Transverse colon (tissue), 4 donors: ENCODE data around the gene ROGDI. TPM values are rescaled to one million over a fixed set of nuclear protein-coding genes. Genes with fewer than 3 reads are reported as not detected.

Experiments
- DNase-seq: peaks from one replicate; pipeline ENCODE4 v3.0.0-alpha.2; 2019
- H3K27ac ChIP-seq, 4 donors: fragments of 200-600 bp; sonication (generic); 2 replicates each; pipeline ENCODE4 v1.5.1; 2016 to 2018; ENCODE audit warnings: inconsistent platforms in 4 of 4
- H3K27me3 ChIP-seq: fragments of 200-600 bp; sonication (generic); 2 replicates; pipeline ENCODE4 v1.5.1; 2017; ENCODE audit warnings: inconsistent platforms
- H3K36me3 ChIP-seq, 4 donors: fragments of 200-600 bp; sonication (generic); 2 replicates each; pipeline ENCODE4 v1.5.1; 2017 to 2019; ENCODE audit warnings: inconsistent platforms in 4 of 4
- H3K4me1 ChIP-seq, 4 donors: fragments of 200-600 bp; sonication (generic); 2 replicates each; pipeline ENCODE4 v1.5.1; 2017 to 2020; ENCODE audit warnings: inconsistent platforms in 4 of 4
- H3K4me3 ChIP-seq, 4 donors: fragments of 200-600 bp; sonication (generic); 1 replicate in 1 of 4; 2 replicates in 3 of 4; pipeline versions ENCODE4 v1.5.1 to v1.6.1; 2017 to 2019; ENCODE audit warnings: inconsistent platforms in 4 of 4
- H3K9me3 ChIP-seq, 2 donors: fragments of 200-600 bp; sonication (generic); 2 replicates each; pipeline ENCODE4 v1.5.1; 2017 to 2019; ENCODE audit warnings: inconsistent platforms in 2 of 2
- CTCF ChIP-seq, 5 experiments: fragments of 200-600 bp in 3 of 5; fragments of 450-650 bp in 2 of 5; sonication (generic) in 3 of 5; IDR thresholded peaks; 1 replicate in 2 of 5; 2 replicates in 3 of 5; pipeline ENCODE4 v1.5.1; 2016 to 2017; ENCODE audit warnings: antibody characterized with exemption in 5 of 5, inconsistent platforms in 3 of 5, mild to moderate bottlenecking in 2 of 5, moderate library complexity in 1 of 5
- EP300 ChIP-seq: sonication (generic); formaldehyde crosslinking; IDR thresholded peaks from one replicate; pipeline ENCODE4 v1.6.1; 2017; ENCODE audit warnings: antibody characterized with exemption, low read depth
- POLR2A ChIP-seq: fragments of 450-650 bp; IDR thresholded peaks from one replicate; pipeline ENCODE4 v1.6.1; 2016; ENCODE audit warnings: antibody characterized with exemption, mild to moderate bottlenecking, moderate library complexity
- POLR2AphosphoS5 ChIP-seq, 3 donors: sonication (generic); formaldehyde crosslinking; IDR thresholded peaks; one replicate each; pipeline ENCODE4 v1.6.1; 2016; ENCODE audit warnings: antibody characterized with exemption in 3 of 3
- WGBS, 2 donors: methylation state at CpG; one replicate each; pipeline ENCODE4 v1.1.5; 2018; ENCODE audit warnings: low coverage in 1 of 2; 5-methylcytosine and 5-hydroxymethylcytosine counted together
- in situ Hi-C, 4 donors: fragments of 200-750 bp; cut with MboI; loops; one replicate each; pipeline versions ENCODE4 v1.15.0 to v1.15.1; 2017; ENCODE audit warnings: low sequenced_read_pairs in 3 of 4, low pct_ligation_motif_present in 1 of 4, low pct_unique_long_range_greater_than_20kb in 1 of 4
- intact Hi-C: fragments of 100-400 bp; cut with DNase I; formaldehyde crosslinking; loops from one replicate; pipeline ENCODE4 v1.15.1; 2023; ENCODE audit warnings: low total_unique reads
- total RNA-seq, 4 donors: library from RNA; depleted of rRNA; stranded (reverse); fragments of >200 nt; gene quantifications; one replicate each; pipeline ENCODE4 v1.1.0, GENCODE V29; 2016

The ROGDI gene
- total RNA-seq, 4 donors from 2014 or later = 28.1 to 75.2 (median 43.7) TPM

- Histone ChIP-seq H3K9me3 (no peaks in the 10 kb centered on the region), H3K36me3 (peaks cover 0 to 73% (median 30%) of the 10 kb centered on the region in 4 donors), H3K4me1 (peaks cover 0 to 32% (median 13%) of the 10 kb centered on the region in 4 donors), H3K4me3 (no peak overlapping the region), H3K27ac (no peak overlapping the region), H3K27me3 (no peaks in the 10 kb centered on the region)
- in situ Hi-C loops (no loop called here), intact Hi-C loops (no loop called here)
- DNase-seq = no peak
- 97% methylated on average over 4 of the region's 4 CpGs; no CpG with 5 or more reads in 1 of the 2 donors for WGBS, 2 donors
- TF ChIP-seq POLR2A = no peak
- no peak for TF ChIP-seq CTCF (IDR thresholded peaks at IDR 0.05)
- no peak for TF ChIP-seq POLR2AphosphoS5 (IDR thresholded peaks at IDR 0.05)
- TF ChIP-seq EP300 = no peak
Observed at GRCh38 chr16:4826526-4826925, 24.1 kb upstream of the ROGDI start.

GRCh38 chr16:4825196-4825595, 22.8 kb upstream of the ROGDI start:
- Histone ChIP-seq H3K4me1 (peaks cover 0 to 31% (median 13%) of the 10 kb centered on the region in 4 donors), H3K27ac (no peak overlapping the region), H3K9me3 (no peaks in the 10 kb centered on the region), H3K36me3 (peaks cover 0 to 72% (median 28%) of the 10 kb centered on the region in 4 donors), H3K27me3 (no peaks in the 10 kb centered on the region), H3K4me3 (no peak overlapping the region)
- DNase-seq = no peak
- intact Hi-C loops (no loop called here), in situ Hi-C loops (no loop called here)
- TF ChIP-seq POLR2A (no peak), POLR2AphosphoS5 (IDR thresholded peaks at IDR 0.05) (no peak), EP300 (no peak), CTCF (IDR thresholded peaks at IDR 0.05) (no peak)
- 92 to 95% methylated on average over 7 to 8 of the region's 8 CpGs for WGBS, 2 donors

GRCh38 chr16:4820652-4821051, 18.2 kb upstream of the ROGDI start:
- no peaks in the 10 kb centered on the region for H3K27me3 ChIP-seq
- H3K36me3 ChIP-seq = peaks cover 0 to 63% (median 28%) of the 10 kb centered on the region in 4 donors
- H3K9me3 ChIP-seq = no peaks in the 10 kb centered on the region
- no peak overlapping the region for H3K27ac ChIP-seq
- TF ChIP-seq CTCF (IDR thresholded peaks at IDR 0.05) (no peak), POLR2A (no peak), POLR2AphosphoS5 (IDR thresholded peaks at IDR 0.05) (no peak), EP300 (no peak)
- intact Hi-C loops (no loop called here), in situ Hi-C loops (no loop called here)
- no peaks in the 10 kb centered on the region for H3K4me1 ChIP-seq
- no peak overlapping the region for H3K4me3 ChIP-seq
- WGBS, 2 donors = 86 to 92% methylated on average over 1 to 6 of the region's 6 CpGs
- DNase-seq = no peak

- in situ Hi-C loops = no loop called here
- peaks cover 0 to 52% (median 21%) of the 10 kb centered on the region in 4 donors for H3K36me3 ChIP-seq
- TF ChIP-seq CTCF (IDR thresholded peaks at IDR 0.05) (no peak), EP300 (no peak), POLR2AphosphoS5 (IDR thresholded peaks at IDR 0.05) (no peak), POLR2A (no peak)
Observed at GRCh38 chr16:4814542-4815173, 12.2 kb upstream of the ROGDI start.

More at GRCh38 chr16:4814542-4815173, 12.2 kb upstream of the ROGDI start:
- DNase-seq = no peak
- Histone ChIP-seq H3K4me3 (no peak overlapping the region), H3K9me3 (no peaks in the 10 kb centered on the region), H3K27me3 (no peaks in the 10 kb centered on the region), H3K27ac (peak overlapping the region; percentile 16 to 64 (median 61)), H3K4me1 (peaks cover 0 to 15% (median 0%) of the 10 kb centered on the region in 4 donors)
- 87% methylated on average over 16 of the region's 16 CpGs; no CpG with 5 or more reads in 1 of the 2 donors for WGBS, 2 donors
- intact Hi-C loops = no loop called here
